HG02981 (cell line): ENCODE results near the gene LDLRAD4.
"Not testable (repeated sequence)": the region's sequence is repeated elsewhere in the genome, so short reads cannot be mapped to it uniquely, and the experiment has no call there.

Experiments
- ATAC-seq: cut with Tn5 transposase; IDR thresholded peaks from one replicate; pipeline ENCODE4 v1.9.1; 2021; ENCODE audit warnings: mild to moderate bottlenecking, moderate library complexity; ENCODE audit not compliant: unreplicated experiment

LDLRAD4 gene

DNA sequence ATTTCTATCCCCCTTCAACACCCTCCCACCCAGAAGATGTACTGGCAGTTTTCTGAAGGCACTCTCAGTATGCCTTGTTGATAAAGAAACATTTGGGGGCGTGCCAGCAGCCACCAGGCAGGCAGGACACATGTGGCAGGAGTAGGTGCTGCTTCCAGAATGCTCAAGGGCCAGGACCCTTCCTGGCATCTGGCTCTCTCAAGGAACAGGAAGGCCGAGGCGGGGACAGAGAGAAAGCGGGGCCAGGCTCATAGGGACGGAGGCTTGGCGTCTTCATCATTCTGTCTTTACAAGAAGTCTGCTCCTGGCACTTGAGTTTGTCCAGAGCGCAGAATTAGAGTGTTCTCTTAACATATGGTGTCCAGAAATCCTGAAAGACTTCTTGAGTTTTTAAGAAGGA lies 386.2 kb downstream of the LDLRAD4 start:
- ATAC-seq: no peak

GRCh38 chr18:13605477-13605876 lies 386.9 kb downstream of the LDLRAD4 start:
- ATAC-seq: no peak

GRCh38 chr18:13605901-13606300 lies 387.3 kb downstream of the LDLRAD4 start:
- ATAC-seq: no peak

GRCh38 chr18:13606604-13607254 lies 388.2 kb downstream of the LDLRAD4 start:
- ATAC-seq: no peak

DNA sequence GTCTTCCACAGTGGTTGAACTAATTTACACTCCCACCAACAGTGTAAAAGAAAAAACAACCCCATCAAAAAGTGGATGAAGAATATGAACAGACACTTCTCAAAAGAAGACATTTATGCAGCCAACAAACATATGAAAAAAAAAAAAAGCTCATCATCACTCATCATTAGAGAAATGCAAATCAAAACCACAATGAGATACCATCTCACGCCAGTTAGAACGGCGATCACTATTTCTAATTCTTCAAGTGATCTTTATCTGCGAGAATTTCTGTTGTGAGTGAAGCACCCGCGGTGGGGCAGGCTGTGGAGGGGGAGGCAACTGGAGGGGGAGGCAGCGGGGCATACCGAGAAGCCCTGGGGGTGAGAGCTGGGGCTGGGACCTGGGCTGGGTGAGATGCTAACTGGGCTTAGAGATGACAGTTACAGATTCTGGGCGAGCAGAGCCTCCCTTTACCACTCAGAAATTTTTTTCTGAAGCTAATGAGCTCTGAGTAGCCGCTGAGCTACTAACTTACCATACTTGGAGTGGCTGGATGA lies 389.5 kb downstream of the LDLRAD4 start:
- not testable (repeated sequence) for ATAC-seq

DNA sequence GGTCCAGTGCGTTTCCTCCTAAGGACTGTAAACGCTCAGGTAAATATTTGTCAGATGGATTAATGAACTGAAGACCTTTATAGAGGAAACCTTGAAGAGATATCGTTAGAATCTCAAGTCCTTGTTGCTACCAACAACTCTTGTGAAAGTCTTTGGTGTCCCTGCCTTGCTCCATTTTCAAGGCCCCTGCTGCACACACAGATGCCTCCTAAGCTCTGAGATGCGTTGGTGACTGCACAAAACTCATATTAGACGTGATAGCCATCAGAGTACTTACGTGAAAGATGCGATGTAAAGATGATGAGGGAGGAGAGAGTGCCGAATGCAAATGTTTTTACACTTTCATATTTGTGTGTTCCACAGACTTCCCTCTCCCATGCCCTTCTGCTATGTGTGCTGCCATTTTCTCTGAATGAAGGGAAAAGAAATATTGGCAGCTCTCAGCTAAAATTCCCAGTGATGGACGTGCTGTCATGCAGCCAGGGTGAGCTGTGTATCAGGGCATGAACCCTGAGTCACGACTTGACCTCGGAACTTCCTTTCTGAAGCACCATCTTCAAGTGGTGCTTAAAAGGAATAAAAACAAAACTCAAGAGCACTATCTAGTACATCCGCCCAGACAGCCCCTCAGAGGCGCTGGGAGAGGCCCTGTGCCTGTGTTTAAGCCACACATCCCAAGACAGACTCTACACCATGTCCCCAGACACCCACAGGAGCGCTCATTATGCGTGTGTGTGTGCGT lies 390.4 kb downstream of the LDLRAD4 start:
- no peak for ATAC-seq

DNA sequence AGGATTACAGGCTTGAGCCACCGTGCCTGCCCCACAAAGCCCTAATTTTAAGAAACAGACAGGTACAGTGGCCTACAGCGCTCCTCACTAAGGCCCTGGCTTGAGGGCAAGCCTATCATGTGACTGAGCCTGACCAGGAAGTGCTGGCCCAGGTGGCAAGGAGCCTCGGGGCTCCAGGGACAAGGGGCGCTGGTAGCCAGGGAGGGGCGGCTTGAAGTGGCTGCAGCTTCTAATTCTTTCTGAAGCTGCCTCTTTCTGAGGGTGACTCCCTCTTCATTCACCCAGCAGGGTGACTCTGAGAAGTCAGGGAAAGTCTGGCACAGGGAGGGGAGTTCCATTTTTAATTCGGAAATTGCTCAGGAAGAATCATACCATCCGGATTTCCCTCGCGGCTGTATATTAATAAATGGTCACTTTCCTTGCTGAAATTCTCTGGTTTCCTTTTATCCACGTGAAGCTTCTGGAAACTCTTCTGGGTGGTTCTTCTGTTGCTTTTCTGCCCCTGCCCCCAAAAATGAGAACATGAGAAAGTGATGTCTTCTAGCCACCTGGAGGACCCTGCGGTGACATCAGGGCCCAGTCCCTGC lies 392.1 kb downstream of the LDLRAD4 start:
- ATAC-seq: no peak

DNA sequence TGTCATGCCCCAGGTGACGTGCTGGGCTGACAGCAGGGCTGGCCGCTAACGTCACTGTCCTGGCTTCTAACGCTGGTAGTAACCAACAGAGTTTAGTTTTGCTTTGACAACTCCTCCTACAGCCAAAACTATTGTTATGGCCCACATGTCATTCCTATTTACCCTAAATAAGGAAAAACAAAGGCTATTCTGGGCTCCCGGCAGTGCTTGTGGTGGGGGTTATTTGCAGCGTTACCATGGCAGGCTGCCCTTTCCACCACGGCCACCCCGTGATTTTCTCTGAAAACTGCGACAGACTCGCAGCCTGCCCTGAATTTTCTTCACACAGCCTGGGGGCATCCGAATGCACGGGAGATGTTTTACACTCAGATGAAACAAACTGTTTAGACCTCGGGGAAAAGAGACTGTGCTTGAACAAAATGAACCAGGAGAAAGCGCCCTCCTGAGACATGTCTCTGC lies 392.6 kb downstream of the LDLRAD4 start:
- peak; percentile 36 for ATAC-seq

DNA sequence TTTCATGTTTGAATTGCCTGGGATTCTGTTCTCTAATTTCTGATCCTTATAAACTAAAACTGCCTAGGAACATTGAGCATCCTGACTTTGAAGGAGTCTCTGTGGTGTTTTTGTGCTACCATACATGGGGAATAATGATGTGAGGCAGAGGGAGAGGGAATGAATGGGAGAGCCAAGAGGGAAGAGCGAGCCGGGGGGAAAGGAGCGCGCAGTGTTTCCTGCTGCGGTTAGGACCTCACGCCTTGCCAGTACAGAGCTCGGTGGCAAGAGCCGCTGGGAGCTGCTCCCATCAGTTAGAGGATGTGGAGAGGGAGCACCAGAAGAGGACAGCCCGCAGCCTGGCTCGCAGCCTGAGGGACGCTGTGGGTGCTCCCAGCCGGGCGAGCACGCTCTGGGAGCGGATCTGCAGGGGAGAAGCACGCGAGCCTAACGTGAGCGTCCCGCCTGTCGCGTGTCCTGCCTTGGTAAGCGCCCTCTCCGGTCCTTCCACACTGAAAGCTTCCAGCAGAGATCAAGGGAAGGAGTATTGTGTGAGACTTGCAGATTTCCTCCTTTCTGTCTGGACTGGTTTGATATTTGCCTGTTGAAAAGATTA lies 393.1 kb downstream of the LDLRAD4 start:
- ATAC-seq: no peak

- ATAC-seq: peak; percentile 54
Observed at GRCh38 chr18:13612196-13612997, 393.8 kb downstream of the LDLRAD4 start.

DNA sequence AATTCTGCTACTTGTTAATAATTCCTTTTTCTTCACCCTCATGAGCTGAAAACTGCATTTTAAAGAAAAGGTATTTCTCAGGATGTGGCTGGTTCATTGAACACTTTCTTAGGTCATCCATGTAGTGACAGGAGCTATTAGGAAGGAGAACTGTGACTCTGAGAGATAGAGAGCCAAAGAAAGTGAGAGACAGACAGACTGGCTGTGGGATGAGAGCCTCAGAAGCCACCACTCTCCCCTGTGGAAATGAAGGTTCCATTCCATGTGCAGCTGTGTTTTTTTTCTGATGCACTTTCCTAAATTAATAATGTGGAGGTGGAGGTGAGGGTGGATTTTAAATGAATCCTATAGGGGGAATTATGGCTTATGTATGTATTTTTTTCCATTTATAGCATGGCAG lies 394.5 kb downstream of the LDLRAD4 start:
- no peak for ATAC-seq

DNA sequence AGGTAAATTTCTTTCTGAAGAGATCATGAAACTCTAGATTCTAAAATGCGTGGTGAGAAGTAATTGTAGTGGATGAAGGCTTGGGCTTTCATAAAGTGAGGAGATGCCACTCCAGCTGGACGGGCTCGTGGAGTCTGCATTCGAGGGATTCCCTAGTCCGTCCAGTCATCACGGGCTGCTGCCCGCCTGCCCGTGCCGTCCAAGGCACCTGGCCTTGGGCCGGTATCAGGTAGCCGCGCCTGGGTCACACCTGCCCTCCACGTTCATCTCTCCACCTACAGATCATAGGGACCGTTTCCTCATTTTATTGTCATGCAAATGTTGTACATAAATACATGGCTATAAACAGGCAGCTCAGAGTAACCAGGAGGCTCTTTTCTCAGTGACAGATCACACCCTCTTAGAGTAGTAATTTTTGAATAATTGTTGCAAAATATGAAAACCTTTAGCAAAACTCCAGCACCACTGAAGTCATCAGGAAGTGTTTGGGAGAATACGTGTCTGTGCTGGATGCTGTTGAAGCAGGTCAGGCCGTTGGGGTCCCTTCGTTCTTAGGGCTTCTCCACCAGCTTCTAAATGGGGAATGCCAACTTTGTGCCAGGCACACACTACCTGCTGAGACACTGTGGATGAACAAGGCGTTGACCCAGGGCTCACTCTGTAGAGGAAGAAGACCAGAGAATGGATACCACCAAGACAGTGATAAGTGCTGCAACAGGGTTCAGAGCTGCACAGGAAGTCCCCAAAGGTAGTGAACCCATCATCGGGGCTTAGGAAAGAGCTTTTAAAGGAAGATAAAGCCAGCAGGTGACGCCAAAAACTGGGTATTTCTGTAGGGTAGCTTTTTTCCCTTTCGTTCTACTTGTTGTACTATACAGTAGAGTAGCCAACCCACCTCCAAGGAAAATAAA lies 395.3 kb downstream of the LDLRAD4 start:
- no peak for ATAC-seq

GRCh38 chr18:13614641-13615288 lies 396.2 kb downstream of the LDLRAD4 start:
- no peak for ATAC-seq

DNA sequence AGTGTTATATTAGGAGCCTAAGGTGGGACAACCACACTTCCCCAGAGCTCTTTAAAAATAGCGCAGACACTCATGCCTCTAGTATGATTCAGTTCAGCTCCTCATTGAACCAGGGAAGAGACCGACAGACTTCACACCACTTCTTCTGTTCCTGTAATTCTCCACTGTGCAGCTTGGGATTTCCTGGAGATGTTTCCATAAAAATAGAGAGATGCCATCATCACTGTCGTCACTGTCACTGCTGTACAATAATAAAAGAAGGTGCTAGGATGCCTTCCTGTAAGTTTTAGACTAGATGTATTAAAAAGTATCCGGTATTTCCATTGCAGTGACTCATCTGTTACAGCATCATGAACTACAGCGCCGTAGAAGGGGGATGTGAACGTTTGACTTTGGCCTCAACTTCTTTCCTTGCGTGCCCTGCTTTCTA lies 396.9 kb downstream of the LDLRAD4 start:
- ATAC-seq: no peak

- ATAC-seq: no peak
Observed at GRCh38 chr18:13616041-13616440, 397.5 kb downstream of the LDLRAD4 start.

- no peak for ATAC-seq
Observed at GRCh38 chr18:13616525-13617035, 398.0 kb downstream of the LDLRAD4 start.

DNA sequence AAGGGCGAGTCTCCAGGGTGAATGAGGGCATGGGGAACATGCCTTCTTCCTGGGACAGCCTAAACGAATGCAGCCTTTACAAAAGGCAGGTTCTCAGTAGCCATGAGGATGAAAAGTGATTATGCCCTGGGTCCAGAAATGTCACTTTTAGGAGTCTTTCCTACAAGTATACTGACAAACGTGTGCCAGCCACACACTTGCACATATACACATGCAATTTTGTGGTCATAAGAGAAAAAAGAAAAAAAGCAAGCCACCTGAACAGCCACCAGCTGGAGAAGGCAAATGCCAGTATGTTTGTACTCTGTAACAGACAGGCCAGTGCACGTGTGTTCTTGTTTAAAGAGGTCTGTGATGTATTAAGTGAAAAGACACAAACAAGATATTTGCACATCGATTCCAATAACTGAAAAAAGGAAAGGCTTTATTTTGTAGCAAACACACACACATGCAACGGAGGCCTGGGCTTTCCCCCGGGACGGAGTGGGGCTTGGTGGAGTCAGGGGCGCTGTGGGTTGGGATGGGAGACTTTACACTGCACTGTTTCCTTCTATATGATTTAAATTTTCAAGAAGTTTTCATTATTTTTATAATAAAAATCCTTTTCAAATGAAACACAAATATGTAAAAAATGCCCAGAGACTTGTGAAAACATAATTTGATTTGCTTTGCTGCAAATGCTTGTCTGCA lies 399.4 kb downstream of the LDLRAD4 start:
- no peak for ATAC-seq

DNA sequence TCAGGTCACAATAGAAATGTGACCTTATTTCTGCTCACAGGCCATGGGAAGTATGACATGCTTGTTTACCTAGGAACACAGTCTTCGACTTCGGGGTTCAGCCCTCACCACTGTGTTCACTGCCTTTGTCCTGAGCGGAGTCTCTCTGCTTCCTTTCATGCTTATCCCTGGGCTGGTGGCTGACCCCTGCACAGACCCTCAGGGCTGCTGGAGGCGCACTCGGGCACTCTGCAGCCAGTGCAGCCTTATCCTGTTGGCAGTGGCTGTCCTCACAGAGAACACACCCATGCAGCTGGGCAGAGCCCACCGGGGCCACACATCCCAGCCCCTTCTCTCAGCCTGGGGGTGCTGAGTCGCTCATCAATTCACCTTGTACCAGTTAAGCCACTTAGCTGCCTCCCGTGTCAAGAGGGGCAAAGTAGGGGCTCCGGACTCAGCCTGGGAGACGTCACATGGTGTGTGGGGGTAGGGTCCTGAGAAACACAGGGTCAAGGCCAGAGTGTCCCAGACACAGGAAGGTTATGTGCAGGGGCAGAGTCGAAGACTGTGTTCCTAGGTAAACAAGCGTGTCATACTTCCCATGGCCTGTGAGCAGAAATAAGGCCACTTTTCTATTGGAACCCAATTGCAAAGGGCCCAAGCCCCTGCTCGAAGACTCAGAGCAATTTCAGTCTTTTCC lies 400.3 kb downstream of the LDLRAD4 start:
- ATAC-seq: no peak
